H1 (cell line): ENCODE results near the gene NABP2. TPM values are rescaled to one million over a fixed set of nuclear protein-coding genes. Genes with fewer than 3 reads are reported as not detected.
A peak's percentile ranks its signal among the peaks of the same experiment; 100 is the strongest.

ENCODE experiments used
- CTCF ChIA-PET: fragments of 300-600 bp; sonication (Branson Sonifier 250); formaldehyde crosslinking; loops from one replicate; lab custom pipeline; 2021; ENCODE audit not compliant: partially characterized antibody; lab: Charles Lee
- POLR2A ChIA-PET: fragments of 300-600 bp; sonication (Branson Sonifier 250); formaldehyde crosslinking; loops from one replicate; lab custom pipeline; 2021; ENCODE audit warnings: inconsistent platforms; ENCODE audit not compliant: partially characterized antibody; lab: Charles Lee
- DNase-seq, 2 experiments: peaks; one replicate each; pipeline versions ENCODE4 v3.0.0 to v3.0.0-alpha.2; 2010 to 2022; ENCODE audit warnings: low spot score in 2 of 2, low read depth in 1 of 2, mixed read lengths in 1 of 2
- FAIRE-seq: peaks from 2 replicates; lab custom pipeline; 2011; peaks lifted over from hg19 to GRCh38; lab: Jason Lieb, UNC
- H2AFZ ChIP-seq: 2 replicates; pipeline ENCODE4 v1.8.1; 2012; ENCODE audit warnings: low read length, inconsistent platforms
- H2AK5ac ChIP-seq: 2 replicates; pipeline ENCODE4 v1.6.1; 2013; ENCODE audit warnings: low read depth, low read length
- H2BK120ac ChIP-seq: replicated peaks from 2 replicates; pipeline ENCODE3; 2013; ENCODE audit warnings: low read depth, low read length, inconsistent platforms
- H2BK12ac ChIP-seq: 2 replicates; pipeline ENCODE4 v1.6.1; 2013; ENCODE audit warnings: low read depth, low read length
- H2BK15ac ChIP-seq: 2 replicates; pipeline ENCODE4 v1.6.1; 2013; ENCODE audit warnings: low read length
- H2BK20ac ChIP-seq: 2 replicates; pipeline ENCODE4 v1.6.1; 2013; ENCODE audit warnings: low read length
- H2BK5ac ChIP-seq: 2 replicates; pipeline ENCODE4 v1.6.1; 2013; ENCODE audit warnings: low read depth, low read length
- H3K14ac ChIP-seq: 2 replicates; pipeline ENCODE4 v1.6.1; 2013; ENCODE audit warnings: inconsistent platforms; ENCODE audit not compliant: insufficient read length
- H3K18ac ChIP-seq: 2 replicates; pipeline ENCODE4 v1.6.1; 2013; ENCODE audit warnings: low read length; ENCODE audit errors: extremely low read depth
- H3K23ac ChIP-seq: 2 replicates; pipeline ENCODE4 v1.6.1; 2013; ENCODE audit warnings: inconsistent platforms; ENCODE audit not compliant: insufficient read length
- H3K23me2 ChIP-seq: 2 replicates; pipeline ENCODE4 v1.6.1; 2013; ENCODE audit warnings: low read depth, low read length
- H3K27ac ChIP-seq: 2 replicates; pipeline ENCODE4 v1.6.1; 2011; ENCODE audit warnings: low read depth, low read length, inconsistent platforms
- H3K27me3 ChIP-seq, 4 experiments: replicated peaks in 1 of 4; 1 replicate in 1 of 4; 2 replicates in 3 of 4; pipeline versions ENCODE4 v1.6.1 to v1.8.1; 2011 to 2013; ENCODE audit warnings: low read length in 3 of 4, mild to moderate bottlenecking in 3 of 4, inconsistent platforms in 2 of 4, mixed read lengths in 2 of 4, moderate library complexity in 1 of 4; ENCODE audit not compliant: control insufficient read depth in 3 of 4, insufficient read depth in 3 of 4; ENCODE audit errors: extremely low read depth in 1 of 4
- H3K36me3 ChIP-seq, 4 experiments: 2 replicates each; pipeline versions ENCODE4 v1.6.1 to v1.8.1; 2011 to 2013; ENCODE audit warnings: mild to moderate bottlenecking in 4 of 4, low read length in 3 of 4, moderate library complexity in 2 of 4, control low read depth in 1 of 4, inconsistent platforms in 1 of 4; ENCODE audit not compliant: insufficient read depth in 4 of 4, control insufficient read depth in 2 of 4
- H3K4ac ChIP-seq: replicated peaks from 2 replicates; pipeline ENCODE3; 2013; ENCODE audit warnings: low read length, low read depth, mixed read lengths, inconsistent platforms; ENCODE audit not compliant: insufficient read length
- H3K4me1 ChIP-seq, 4 experiments: replicated peaks in 1 of 4; 1 replicate in 1 of 4; 2 replicates in 3 of 4; pipeline versions ENCODE4 v1.6.1 to v1.8.1; 2011 to 2013; ENCODE audit warnings: low read length in 3 of 4, inconsistent platforms in 2 of 4, mixed read lengths in 1 of 4; ENCODE audit not compliant: insufficient read depth in 4 of 4, control insufficient read depth in 3 of 4
- H3K4me2 ChIP-seq, 2 experiments: 2 replicates each; pipeline versions ENCODE4 v1.6.1 to v1.8.1; 2011 to 2013; ENCODE audit warnings: low read depth in 2 of 2, low read length in 2 of 2, control low read depth in 1 of 2, inconsistent platforms in 1 of 2, mild to moderate bottlenecking in 1 of 2; ENCODE audit not compliant: insufficient read depth in 1 of 2
- H3K4me3 ChIP-seq, 4 experiments: fragments of 200-600, 300-600 bp in 1 of 4; sonication (generic), shearing (Covaris generic), sonication (Bioruptor Twin) in 1 of 4; 2 replicates each; pipeline versions ENCODE4 v1.5.1 to v1.8.1; 2011 to 2016; ENCODE audit warnings: low read length in 4 of 4, low read depth in 3 of 4, control low read depth in 2 of 4, inconsistent platforms in 2 of 4, mild to moderate bottlenecking in 2 of 4, mixed read lengths in 1 of 4, moderate library complexity in 1 of 4; ENCODE audit not compliant: insufficient read depth in 2 of 4; ENCODE audit errors: extremely low read depth in 1 of 4
- H3K56ac ChIP-seq: replicated peaks from 2 replicates; pipeline ENCODE3; 2013; ENCODE audit warnings: low read depth, mild to moderate bottlenecking, mixed read lengths, low read length, inconsistent platforms; ENCODE audit not compliant: insufficient read length
- H3K79me1 ChIP-seq: 2 replicates; pipeline ENCODE4 v1.6.1; 2013; ENCODE audit warnings: low read depth, low read length, control low read depth
- H3K79me2 ChIP-seq, 2 experiments: 2 replicates each; pipeline versions ENCODE4 v1.6.1 to v1.8.1; 2012 to 2013; ENCODE audit warnings: low read length in 2 of 2, mild to moderate bottlenecking in 2 of 2, inconsistent platforms in 1 of 2; ENCODE audit not compliant: insufficient read depth in 2 of 2, control insufficient read depth in 1 of 2
- H3K9ac ChIP-seq, 4 experiments: replicated peaks in 1 of 4; 1 replicate in 1 of 4; 2 replicates in 3 of 4; pipeline versions ENCODE4 v1.6.1 to v1.8.1; 2011 to 2013; ENCODE audit warnings: low read depth in 3 of 4, low read length in 3 of 4, control low read depth in 2 of 4, mild to moderate bottlenecking in 2 of 4, moderate library complexity in 2 of 4, inconsistent platforms in 1 of 4; ENCODE audit errors: extremely low read depth in 1 of 4
- H3K9me3 ChIP-seq, 2 experiments: 2 replicates each; pipeline versions ENCODE4 v1.6.1 to v1.8.1; 2012 to 2013; ENCODE audit warnings: mild to moderate bottlenecking in 2 of 2, moderate library complexity in 2 of 2, control low read depth in 1 of 2, inconsistent platforms in 1 of 2, low read depth in 1 of 2, low read length in 1 of 2, mixed read lengths in 1 of 2; ENCODE audit not compliant: insufficient read depth in 2 of 2
- H4K20me1 ChIP-seq, 2 experiments: replicated peaks in 1 of 2; 2 replicates each; pipeline versions ENCODE3 to v1.8.1; 2011 to 2013; ENCODE audit warnings: inconsistent platforms in 2 of 2, low read length in 2 of 2, mild to moderate bottlenecking in 1 of 2; ENCODE audit not compliant: insufficient read depth in 2 of 2, control insufficient read depth in 1 of 2
- H4K5ac ChIP-seq: 2 replicates; pipeline ENCODE4 v1.6.1; 2013; ENCODE audit warnings: low read length, low read depth, mixed read lengths, inconsistent platforms; ENCODE audit not compliant: insufficient read length
- H4K8ac ChIP-seq: 2 replicates; pipeline ENCODE4 v1.8.0; 2013; ENCODE audit warnings: mild to moderate bottlenecking, moderate library complexity, low read length, inconsistent platforms; ENCODE audit not compliant: insufficient read depth; ENCODE audit errors: extremely low read depth
- H4K91ac ChIP-seq: replicated peaks from 2 replicates; pipeline ENCODE3; 2013; ENCODE audit warnings: low read length, mixed read lengths, inconsistent platforms; ENCODE audit not compliant: insufficient read length
- GTF2F1 ChIP-seq: IDR thresholded peaks from 2 replicates; pipeline ENCODE4 v1.6.1; 2012; ENCODE audit warnings: low read depth, low read length, improper control_type of control experiment, borderline replicate concordance
- HDAC2 ChIP-seq, 2 experiments: fragments of 300-600 bp in 1 of 2; sonication (generic) in 1 of 2; IDR thresholded peaks; 2 replicates each; pipeline ENCODE4 v1.6.1; 2011 to 2012; ENCODE audit warnings: low read depth in 2 of 2, low read length in 2 of 2, mild to moderate bottlenecking in 2 of 2, moderate library complexity in 2 of 2, borderline replicate concordance in 1 of 2, inconsistent platforms in 1 of 2
- NRF1 ChIP-seq: IDR thresholded peaks from 2 replicates; pipeline ENCODE4 v1.6.1; 2011; ENCODE audit warnings: mild to moderate bottlenecking, low read depth, low read length, improper control_type of control experiment
- SAP30 ChIP-seq: fragments of 300-600 bp; sonication (generic); IDR thresholded peaks from 2 replicates; pipeline ENCODE4 v1.7.1; 2012; ENCODE audit warnings: low read length, moderate library complexity, mild to moderate bottlenecking, inconsistent platforms; ENCODE audit not compliant: insufficient read depth, insufficient replicate concordance
- SIN3A ChIP-seq, 2 experiments: IDR thresholded peaks in 1 of 2; conservative IDR thresholded peaks in 1 of 2; 2 replicates each; pipeline ENCODE4 v1.6.1; 2011 to 2012; ENCODE audit warnings: low read length in 2 of 2, improper control_type of control experiment in 1 of 2, low read depth in 1 of 2, mild to moderate bottlenecking in 1 of 2
- SP1 ChIP-seq: IDR thresholded peaks from 2 replicates; pipeline ENCODE4 v1.6.1; 2011; ENCODE audit warnings: low read depth, low read length
- TAF1 ChIP-seq: IDR thresholded peaks from 2 replicates; pipeline ENCODE4 v1.6.1; 2011; ENCODE audit warnings: mild to moderate bottlenecking, low read depth, low read length
- ZNF274 ChIP-seq: IDR thresholded peaks from 2 replicates; pipeline ENCODE4 v1.7.0; 2012; ENCODE audit warnings: low read length, borderline replicate concordance; ENCODE audit errors: extremely low read depth
- WGBS, 2 experiments: shearing (Covaris generic) in 1 of 2; methylation state at CpG; one replicate each; pipeline versions ENCODE4 v1.1.6 to v1.1.7; 2013 to 2015; ENCODE audit warnings: low lambda C conversion rate in 2 of 2, mixed read lengths in 2 of 2, inconsistent platforms in 1 of 2, low coverage in 1 of 2, missing lambda C conversion rate in 1 of 2; ENCODE audit not compliant: insufficient replicate concordance in 2 of 2, insufficient coverage in 1 of 2, insufficient read length in 1 of 2; ENCODE audit errors: extremely low coverage in 1 of 2, missing lambda C conversion rate in 1 of 2; 5-methylcytosine and 5-hydroxymethylcytosine counted together
- polyA plus RNA-seq, 7 experiments: library from polyadenylated mRNA; depleted of rRNA in 3 of 7; stranded (reverse) in 5 of 7; unstranded in 2 of 7; fragments of >200 nt in 5 of 7; fragments of 200-250 nt in 2 of 7; gene quantifications; 1 replicate in 5 of 7; 2 replicates in 1 of 7; 4 replicates in 1 of 7; pipeline versions ENCODE4 v1.2.1 to v1.2.3, GENCODE V29; 2011 to 2013; ENCODE audit warnings: missing spikeins in 2 of 7, mixed read lengths in 2 of 7
- total RNA-seq: library from RNA; stranded (reverse); fragmentation: NEBNext Ultra II Directional; extraction: Animal tissue kit (Norgen Biotek cat#: 25700); gene quantifications from 2 replicates; pipeline ENCODE4 v1.2.1, GENCODE V29; 2021
- TF ChIP-seq, protein P1 (sequence below): IDR thresholded peaks from 2 replicates; pipeline ENCODE4 v1.6.1; 2012; ENCODE audit warnings: low read length, inconsistent platforms
- TF ChIP-seq, protein P2 (sequence below): IDR thresholded peaks from 2 replicates; pipeline ENCODE4 v1.6.1; 2012; ENCODE audit warnings: inconsistent platforms

NABP2 gene
- total and polyA plus RNA-seq, 2 of the 8 experiments (the other 6 are each of a cell fraction or from before 2014, with no cell fraction given): 58.1 to 67.5 TPM

DNA sequence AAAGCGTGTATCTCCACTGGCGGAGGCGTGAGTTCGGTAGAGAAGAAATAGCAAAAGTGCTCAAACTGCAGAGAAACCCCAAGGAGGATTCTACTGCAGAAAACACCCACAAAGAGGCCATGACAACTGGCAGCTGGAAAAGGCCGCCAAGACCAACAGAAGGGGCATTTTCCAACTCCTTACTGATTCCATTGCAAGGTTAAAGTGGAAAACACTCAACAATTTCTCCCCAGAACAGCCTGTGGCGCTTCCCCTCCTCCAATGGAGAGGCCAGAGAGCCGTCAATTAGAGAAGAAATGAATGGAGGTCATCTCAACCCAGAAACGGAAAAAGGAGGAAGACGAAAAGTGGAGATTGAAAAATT lies 34.7 kb downstream of the NABP2 start:
- Histone ChIP-seq H3K14ac (no peak overlapping the region), H3K56ac (peak overlapping the region; percentile 27), H3K79me2 (peaks cover 0 to 8% of the 10 kb centered on the region in 2 experiments; a peak in 1 of 4 replicates), H3K9me3 (no peaks in the 10 kb centered on the region), H3K4me2 (peak overlapping the region; percentile 73 to 83), H4K20me1 (peaks cover 5 to 6% of the 10 kb centered on the region in 2 experiments), H2BK120ac (no peak overlapping the region), H2BK12ac (no peak overlapping the region), H3K9ac (peak overlapping the region in 2 of 4 experiments; percentile 60 to 64; a peak in 4 of 7 replicates), H2AFZ (peak overlapping the region; percentile 89), H3K23ac (no peak overlapping the region), H3K18ac (peak overlapping the region; percentile 48; the same call in 1 of the 2 replicates), H2BK20ac (no peak overlapping the region), H3K79me1 (peaks cover 7% of the 10 kb centered on the region), H3K23me2 (peaks cover 11% of the 10 kb centered on the region; the same call in 1 of the 2 replicates), H2BK15ac (no peak overlapping the region), H3K4me3 (peak overlapping the region; percentile 60 to 86 (median 68)), H3K36me3 (peaks cover 8 to 26% (median 11%) of the 10 kb centered on the region in 4 experiments; a peak in 7 of 8 replicates), H3K4me1 (peaks cover 8 to 17% (median 13%) of the 10 kb centered on the region in 4 experiments), H3K27me3 (no peaks in the 10 kb centered on the region), H4K5ac (no peak overlapping the region), H3K4ac (no peak overlapping the region), H4K91ac (no peak overlapping the region), H3K27ac (no peak overlapping the region), H4K8ac (no peak overlapping the region), H2BK5ac (peak overlapping the region; percentile 90), H2AK5ac (no peak overlapping the region)
- ChIA-PET CTCF (interaction anchor here (0.6 to 6.4 kb wide), 22 partner anchors 8 to 300 kb away, joined by 3 to 47 read pairs (median 6); partner anchors contain the start of genes COQ10A, RNF41 and SMARCC2), POLR2A (interaction anchor here (0.6 to 3.8 kb wide), 23 partner anchors 8 to 818 kb away, joined by 3 to 41 read pairs (median 5); partner anchors contain the start of genes CNPY2, COQ10A, CS and ERBB3)
- 35% methylated on average over 9 of the region's 9 CpGs; no CpG with 5 or more reads in 1 of the 2 experiments for WGBS, 2 experiments
- DNase-seq (no peak), FAIRE-seq (no peak)
- TF ChIP-seq GTF2F1 (no peak), HDAC2 (IDR thresholded peaks at IDR 0.05; ENCODE audit: borderline replicate concordance in 1 of 2, low read depth in 2 of 2, low read length in 2 of 2) (no peak; a peak in 1 of 4 replicates), ZNF274 (no peak), NRF1 (no peak), SAP30 (peak; percentile 8), TAF1 (no peak), SP1 (no peak), SIN3A (conservative IDR thresholded peaks at IDR 0.05 in 1 of 2, IDR thresholded peaks at IDR 0.05 in 1 of 2; ENCODE audit: low read depth in 1 of 2, low read length in 2 of 2) (0 out of 4 replicates have a peak, but pooled peaks of 1 of the 2 experiments have one; percentile 9)
- TF ChIP-seq, protein P1, sequence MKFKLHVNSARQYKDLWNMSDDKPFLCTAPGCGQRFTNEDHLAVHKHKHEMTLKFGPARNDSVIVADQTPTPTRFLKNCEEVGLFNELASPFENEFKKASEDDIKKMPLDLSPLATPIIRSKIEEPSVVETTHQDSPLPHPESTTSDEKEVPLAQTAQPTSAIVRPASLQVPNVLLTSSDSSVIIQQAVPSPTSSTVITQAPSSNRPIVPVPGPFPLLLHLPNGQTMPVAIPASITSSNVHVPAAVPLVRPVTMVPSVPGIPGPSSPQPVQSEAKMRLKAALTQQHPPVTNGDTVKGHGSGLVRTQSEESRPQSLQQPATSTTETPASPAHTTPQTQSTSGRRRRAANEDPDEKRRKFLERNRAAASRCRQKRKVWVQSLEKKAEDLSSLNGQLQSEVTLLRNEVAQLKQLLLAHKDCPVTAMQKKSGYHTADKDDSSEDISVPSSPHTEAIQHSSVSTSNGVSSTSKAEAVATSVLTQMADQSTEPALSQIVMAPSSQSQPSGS: no peak
- TF ChIP-seq, protein P2, sequence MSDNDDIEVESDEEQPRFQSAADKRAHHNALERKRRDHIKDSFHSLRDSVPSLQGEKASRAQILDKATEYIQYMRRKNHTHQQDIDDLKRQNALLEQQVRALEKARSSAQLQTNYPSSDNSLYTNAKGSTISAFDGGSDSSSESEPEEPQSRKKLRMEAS: no peak
